GM18517 (cell line): ENCODE results near the gene PEX11G.

Experiments used
- ATAC-seq: cut with Tn5 transposase; IDR thresholded peaks from one replicate; pipeline ENCODE4 v1.9.1; 2021; ENCODE audit warnings: mild to moderate bottlenecking, moderate library complexity; ENCODE audit not compliant: unreplicated experiment

The PEX11G gene

GRCh38 chr19:7488736-7489353 lies at the start of gene PEX11G:
PEX11G (minus strand) TSS chr19:7489035; CDS start chr19:7489010, 25 bp downstream.
- ATAC-seq, result no peak

DNA sequence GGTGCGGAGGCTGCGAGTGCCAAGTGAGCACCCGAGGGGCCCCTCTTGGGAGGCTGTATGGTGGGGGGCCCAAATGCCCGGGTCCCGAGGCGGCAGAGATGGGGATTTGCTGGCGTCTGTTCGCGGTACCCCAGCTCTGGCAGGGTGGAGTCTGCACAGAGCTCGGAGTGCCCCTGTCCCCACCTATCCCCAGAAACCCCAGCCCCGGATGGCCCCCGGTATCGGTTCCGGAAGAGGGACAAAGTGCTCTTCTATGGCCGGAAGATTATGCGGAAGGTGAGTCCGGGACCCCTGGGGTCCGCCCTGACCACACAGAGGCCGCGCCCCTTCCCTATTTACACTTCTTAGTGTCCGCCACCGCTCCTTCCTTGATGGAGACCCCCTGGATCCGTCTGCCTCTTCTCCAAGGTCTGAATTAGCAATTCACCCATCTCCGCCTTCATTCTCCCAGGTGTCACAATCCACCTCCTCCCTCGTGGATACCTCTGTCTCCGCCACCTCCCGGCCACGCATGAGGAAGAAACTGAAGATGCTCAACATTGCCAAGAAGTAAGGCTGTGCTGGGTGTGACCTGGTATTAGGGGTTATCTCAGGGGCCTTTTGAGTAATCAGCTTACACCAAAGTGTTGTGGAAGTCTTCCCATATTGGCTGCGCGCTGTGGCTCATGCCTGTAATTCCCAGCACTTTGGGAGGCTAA lies 47.3 kb upstream of the PEX11G start:
- ATAC-seq, result no peak

GRCh38 chr19:7535047-7535997 lies 46.5 kb upstream of the PEX11G start, which contains the start of gene PNPLA6:
PNPLA6 (plus strand) TSS chr19:7535717; CDS start chr19:7535789, 72 bp downstream.
- ATAC-seq, result peak; percentile 62

DNA sequence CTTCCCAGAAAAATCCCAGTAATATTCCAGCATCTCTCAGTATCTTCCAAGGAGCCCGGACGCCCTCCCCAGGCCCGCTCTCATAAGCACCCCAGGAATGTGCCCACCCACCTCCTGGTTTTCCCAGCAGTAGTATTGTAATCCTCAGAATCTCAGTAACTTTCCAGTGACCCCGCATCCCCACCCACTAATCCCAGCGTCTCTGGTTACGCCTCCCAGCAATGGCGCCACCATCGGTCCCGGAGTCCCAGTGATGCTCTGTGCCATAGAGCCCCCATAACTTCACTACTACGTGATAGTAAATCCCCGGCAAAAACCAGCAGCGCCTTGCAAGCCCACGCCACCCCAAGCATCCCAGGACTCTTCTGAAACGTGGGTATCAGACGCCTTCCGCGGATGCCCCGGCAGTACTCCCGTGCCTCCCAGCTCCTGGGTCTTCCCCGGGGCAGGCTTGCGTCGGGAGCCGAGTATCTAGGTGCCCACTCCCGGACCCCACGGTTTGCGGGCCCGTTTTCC lies 45.8 kb upstream of the PEX11G start:
- ATAC-seq, result no peak

DNA sequence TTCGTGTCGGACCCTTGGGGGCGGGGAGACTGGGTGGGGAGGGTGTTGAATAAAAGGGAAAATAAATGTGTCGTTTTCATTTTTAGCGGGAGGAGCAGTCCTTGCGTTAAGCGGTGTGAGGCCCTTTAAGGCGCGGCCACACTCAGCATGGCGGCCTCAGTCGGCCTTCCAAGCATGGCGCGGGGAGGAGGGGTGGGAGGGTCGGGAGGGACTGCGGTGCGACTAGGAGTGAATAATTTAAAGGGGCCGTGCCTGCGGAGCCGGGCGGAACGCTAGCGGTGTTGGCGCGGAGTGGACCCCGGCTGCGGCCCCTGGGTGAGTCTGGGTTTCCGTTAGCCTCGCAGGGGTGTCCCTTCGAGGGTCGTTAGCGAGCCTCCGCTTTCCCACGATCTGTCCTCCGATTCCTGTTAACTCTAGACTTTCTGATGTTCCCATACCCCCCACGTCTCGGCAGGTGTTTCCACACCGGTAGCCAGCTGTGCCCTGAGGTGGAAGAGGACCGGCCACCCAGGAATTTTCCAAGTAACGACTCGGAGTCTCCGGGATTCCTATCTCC lies 45.2 kb upstream of the PEX11G start:
- no peak for ATAC-seq

- no peak for ATAC-seq
Measured at GRCh38 chr19:7533281-7533885, 44.5 kb upstream of the PEX11G start.

- no peak for ATAC-seq
Measured at GRCh38 chr19:7529610-7530490, 41.0 kb upstream of the PEX11G start.

DNA sequence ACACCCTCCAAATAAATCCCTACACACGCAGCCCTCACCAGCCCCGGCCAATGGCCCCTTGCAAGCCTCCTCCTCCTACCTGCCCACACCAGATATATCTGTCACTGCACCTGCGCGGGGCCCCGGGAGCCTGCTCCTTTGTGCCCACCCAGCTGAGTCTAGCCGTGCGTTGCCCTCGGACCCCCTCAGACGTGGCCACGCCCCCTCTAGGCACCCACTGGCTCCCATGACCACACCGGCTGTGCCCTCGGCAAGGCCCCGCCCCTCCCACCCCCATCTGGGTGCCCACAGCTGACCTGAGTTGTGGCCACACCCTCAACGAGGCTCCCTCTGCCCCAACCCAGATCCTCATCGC lies 40.4 kb upstream of the PEX11G start:
- ATAC-seq, result no peak

GRCh38 chr19:7528522-7529245 lies 39.8 kb upstream of the PEX11G start:
- no peak for ATAC-seq

GRCh38 chr19:7528192-7528519 lies 39.3 kb upstream of the PEX11G start:
- no peak for ATAC-seq

DNA sequence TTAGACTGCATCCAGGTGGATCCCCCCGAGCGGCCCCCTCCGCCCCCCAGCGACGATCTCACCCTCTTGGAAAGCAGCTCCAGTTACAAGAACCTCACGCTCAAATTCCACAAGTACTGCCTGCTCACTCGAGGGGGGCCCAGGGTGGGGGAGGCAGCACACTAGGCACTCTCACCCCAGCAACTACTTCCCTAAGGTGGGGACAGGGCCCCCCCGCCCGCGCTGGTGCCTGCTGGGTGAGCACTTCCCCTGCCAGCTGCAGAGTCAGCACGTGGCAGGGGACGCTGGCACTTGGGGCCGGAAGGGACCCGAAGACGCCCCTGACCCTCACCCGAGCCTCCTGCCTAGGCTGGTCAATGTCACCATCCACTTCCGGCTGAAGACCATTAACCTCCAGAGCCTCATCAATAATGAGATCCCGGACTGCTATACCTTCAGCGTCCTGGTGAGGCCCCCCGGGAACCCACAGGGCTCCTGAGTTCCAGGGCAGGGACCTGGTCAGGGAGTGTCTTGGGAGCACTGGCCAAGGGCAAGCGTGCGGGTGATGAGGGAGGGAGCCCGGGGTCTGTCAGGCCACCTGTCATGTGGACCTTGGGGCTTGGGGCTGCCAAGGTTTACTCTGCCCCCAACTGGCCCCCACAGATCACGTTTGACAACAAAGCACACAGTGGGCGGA lies 38.8 kb upstream of the PEX11G start:
- ATAC-seq, result no peak

DNA sequence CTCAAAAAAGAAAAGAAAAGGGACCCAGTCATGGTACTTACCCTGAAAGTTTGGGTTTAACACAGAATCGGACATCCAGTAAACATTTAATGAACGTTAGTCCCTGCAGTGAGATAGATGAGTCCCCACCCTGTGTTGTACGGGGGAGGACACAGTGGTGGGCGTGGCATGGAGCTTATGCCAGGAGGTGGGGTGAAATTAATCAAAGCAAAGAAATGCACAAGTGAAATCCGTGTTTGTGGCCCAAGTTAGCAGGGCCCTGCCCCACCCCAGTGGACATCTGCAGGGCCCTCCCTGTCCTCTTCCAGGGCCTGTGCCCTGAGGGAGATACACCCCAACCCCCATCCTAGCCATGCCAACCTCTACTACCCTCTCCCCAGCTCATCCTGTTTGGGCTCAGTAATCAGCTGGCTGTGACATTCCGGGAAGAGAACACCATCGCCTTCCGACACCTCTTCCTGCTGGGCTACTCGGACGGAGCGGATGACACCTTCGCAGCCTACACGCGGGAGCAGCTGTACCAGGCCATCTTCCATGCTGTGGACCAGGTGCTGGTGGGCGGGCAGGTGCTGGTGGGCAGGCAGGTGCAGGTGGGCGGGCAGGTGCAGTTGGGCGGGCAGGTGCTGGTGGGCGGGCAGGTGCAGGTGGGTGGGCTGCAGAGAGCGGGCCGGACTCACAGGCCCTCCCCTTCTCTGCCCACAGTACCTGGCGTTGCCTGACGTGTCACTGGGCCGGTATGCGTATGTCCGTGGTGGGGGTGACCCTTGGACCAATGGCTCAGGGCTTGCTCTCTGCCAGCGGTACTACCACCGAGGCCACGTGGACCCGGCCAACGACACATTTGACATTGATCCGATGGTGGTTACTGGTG lies 37.5 kb upstream of the PEX11G start:
- ATAC-seq, result no peak

DNA sequence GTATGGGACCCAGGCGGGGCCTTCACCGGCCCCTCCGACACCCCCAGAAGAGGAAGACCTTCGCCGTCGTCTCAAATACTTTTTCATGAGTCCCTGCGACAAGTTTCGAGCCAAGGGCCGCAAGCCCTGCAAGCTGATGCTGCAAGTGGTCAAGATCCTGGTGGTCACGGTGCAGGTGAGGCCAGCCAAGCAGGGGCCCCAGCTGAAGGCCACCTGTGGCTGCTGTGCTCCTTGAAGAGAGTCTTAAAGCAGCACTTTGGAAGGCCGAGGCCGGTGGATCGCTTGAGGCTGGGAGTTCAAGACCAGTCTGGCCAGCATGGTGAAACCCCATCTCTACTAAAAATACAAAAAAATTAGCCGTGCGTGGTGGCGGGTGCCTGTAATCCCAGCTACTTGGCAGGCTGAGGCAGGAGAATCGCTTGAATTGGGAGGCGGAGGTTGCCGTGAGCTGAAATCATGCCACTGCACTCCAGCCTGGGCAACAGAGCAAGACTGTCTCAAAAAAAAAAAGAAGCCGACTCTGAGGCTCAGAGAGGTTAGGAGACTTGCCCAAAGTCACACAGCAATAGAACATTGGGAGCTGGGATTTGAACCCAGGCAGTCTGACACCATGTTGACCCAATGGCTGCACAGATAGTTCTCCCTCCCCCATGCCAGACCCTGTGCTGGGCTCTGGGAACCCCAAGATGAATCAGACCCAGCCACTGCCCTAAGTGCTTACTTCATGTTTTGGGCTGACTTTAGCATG lies 36.3 kb upstream of the PEX11G start:
- ATAC-seq, result no peak

- no peak for ATAC-seq
Measured at GRCh38 chr19:7524523-7524922, 35.7 kb upstream of the PEX11G start.

DNA sequence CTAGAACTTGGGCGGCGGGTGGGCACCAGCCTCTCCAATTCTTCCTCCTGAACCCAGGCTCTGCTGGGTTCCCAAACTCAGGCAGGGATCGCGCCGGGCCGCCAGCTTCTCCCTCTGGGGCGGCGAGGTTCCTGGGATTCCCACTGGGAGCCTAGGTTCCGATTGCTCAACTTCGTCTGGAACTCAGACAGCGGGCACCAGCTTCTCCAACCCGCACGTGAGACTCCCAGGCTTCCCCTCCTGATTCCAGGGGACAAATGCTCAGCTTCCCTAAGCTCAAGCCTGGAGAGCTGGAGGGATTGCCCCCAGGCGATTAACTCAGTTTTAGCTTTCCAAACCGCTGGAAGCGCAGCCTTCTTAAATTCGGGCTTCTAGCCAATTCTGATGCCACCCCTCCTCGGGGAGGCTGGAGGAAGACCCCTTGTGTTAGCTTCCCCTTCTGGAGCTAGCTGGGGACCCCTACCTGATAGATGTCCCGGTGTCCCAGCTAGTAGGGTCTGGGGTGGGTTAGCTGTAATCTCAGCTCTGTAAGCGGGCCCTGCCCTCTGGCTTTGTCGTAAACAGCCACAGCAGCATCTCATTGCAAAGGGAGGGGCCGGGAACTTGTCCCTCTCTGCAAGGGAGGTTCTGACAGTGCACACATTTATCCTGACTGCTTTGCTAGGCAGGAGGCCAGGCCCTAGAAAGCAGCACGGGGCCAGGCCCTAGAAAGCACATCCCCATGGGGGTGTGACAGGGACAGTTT lies 34.3 kb upstream of the PEX11G start:
- no peak for ATAC-seq
